Adipocyte (in vitro differentiated cells): Measurements from ENCODE around the gene HYCC2.
A peak's percentile ranks its signal among the peaks of the same experiment; 100 is the strongest.

Source experiments
- DNase-seq: peaks from one replicate; pipeline ENCODE4 v3.0.0-alpha.2; 2015; ENCODE audit warnings: low read depth
- H3K27me3 ChIP-seq: replicated peaks from 2 replicates; pipeline ENCODE4 v1.7.0; 2013; ENCODE audit warnings: mild to moderate bottlenecking, low read length, moderate library complexity; ENCODE audit not compliant: control insufficient read depth, insufficient read depth
- H3K36me3 ChIP-seq: 2 replicates; pipeline ENCODE4 v1.7.0; 2013; ENCODE audit warnings: low read length, mild to moderate bottlenecking, moderate library complexity; ENCODE audit not compliant: control insufficient read depth, insufficient read depth, severe bottlenecking
- H3K4me1 ChIP-seq: 2 replicates; pipeline ENCODE4 v1.7.0; 2013; ENCODE audit warnings: mild to moderate bottlenecking, low read length, moderate library complexity; ENCODE audit not compliant: control insufficient read depth, insufficient read depth
- H3K4me3 ChIP-seq: 2 replicates; pipeline ENCODE4 v1.7.0; 2013; ENCODE audit warnings: mild to moderate bottlenecking, low read length, moderate library complexity
- H3K9ac ChIP-seq: 2 replicates; pipeline ENCODE4 v1.7.0; 2013; ENCODE audit warnings: mild to moderate bottlenecking, low read length, moderate library complexity
- H3K9me3 ChIP-seq: 2 replicates; pipeline ENCODE4 v1.7.0; 2013; ENCODE audit warnings: mild to moderate bottlenecking, low read length, moderate library complexity; ENCODE audit not compliant: control insufficient read depth

The HYCC2 gene

GRCh38 chr2:201110615-201111014 is 39.1 kb upstream of the HYCC2 start:
- no peaks in the 10 kb centered on the region for H3K9me3 ChIP-seq
- no peaks in the 10 kb centered on the region for H3K36me3 ChIP-seq
- no peaks in the 10 kb centered on the region for H3K27me3 ChIP-seq
- H3K4me1 ChIP-seq = peaks cover 22% of the 10 kb centered on the region
- no peak overlapping the region for H3K9ac ChIP-seq
- DNase-seq = no peak
- H3K4me3 ChIP-seq = no peak overlapping the region

- H3K36me3 ChIP-seq = no peaks in the 10 kb centered on the region
- peaks cover 14% of the 10 kb centered on the region for H3K4me1 ChIP-seq
- H3K9me3 ChIP-seq = no peaks in the 10 kb centered on the region
- DNase-seq = no peak
- H3K4me3 ChIP-seq = no peak overlapping the region
- no peak overlapping the region for H3K9ac ChIP-seq
- no peaks in the 10 kb centered on the region for H3K27me3 ChIP-seq
Measured at GRCh38 chr2:201109186-201109585, 37.7 kb upstream of the HYCC2 start.

- Histone ChIP-seq H3K36me3 (no peaks in the 10 kb centered on the region), H3K9me3 (no peaks in the 10 kb centered on the region), H3K4me3 (no peak overlapping the region), H3K27me3 (no peaks in the 10 kb centered on the region), H3K9ac (no peak overlapping the region), H3K4me1 (peaks cover 13% of the 10 kb centered on the region)
- DNase-seq = no peak
Measured at GRCh38 chr2:201108341-201108740, 36.9 kb upstream of the HYCC2 start.

- Histone ChIP-seq H3K36me3 (no peaks in the 10 kb centered on the region), H3K9me3 (no peaks in the 10 kb centered on the region), H3K9ac (no peak overlapping the region), H3K4me1 (peaks cover 12% of the 10 kb centered on the region), H3K27me3 (no peaks in the 10 kb centered on the region), H3K4me3 (no peak overlapping the region)
- no peak for DNase-seq
Measured at GRCh38 chr2:201107624-201108023, 36.2 kb upstream of the HYCC2 start.

- Histone ChIP-seq H3K4me3 (no peak overlapping the region), H3K9ac (no peak overlapping the region), H3K9me3 (no peaks in the 10 kb centered on the region), H3K4me1 (peaks cover 10% of the 10 kb centered on the region), H3K36me3 (no peaks in the 10 kb centered on the region), H3K27me3 (no peaks in the 10 kb centered on the region)
- DNase-seq = no peak
Measured at GRCh38 chr2:201105759-201106158, 34.3 kb upstream of the HYCC2 start.

- no peaks in the 10 kb centered on the region for H3K9me3 ChIP-seq
- H3K27me3 ChIP-seq = no peaks in the 10 kb centered on the region
- DNase-seq = no peak
- H3K4me1 ChIP-seq = no peaks in the 10 kb centered on the region
- H3K9ac ChIP-seq = no peak overlapping the region
- no peak overlapping the region for H3K4me3 ChIP-seq
- no peaks in the 10 kb centered on the region for H3K36me3 ChIP-seq
Measured at GRCh38 chr2:201100497-201100896, 29.0 kb upstream of the HYCC2 start.

- no peaks in the 10 kb centered on the region for H3K27me3 ChIP-seq
- peaks cover under 1% of the 10 kb centered on the region for H3K36me3 ChIP-seq
- H3K9ac ChIP-seq = no peak overlapping the region
- peak; percentile 91 for DNase-seq
- no peak overlapping the region for H3K4me3 ChIP-seq
- H3K4me1 ChIP-seq = peaks cover 9% of the 10 kb centered on the region
- no peaks in the 10 kb centered on the region for H3K9me3 ChIP-seq
Measured at GRCh38 chr2:201093573-201093972, 22.1 kb upstream of the HYCC2 start.

- Histone ChIP-seq H3K27me3 (no peaks in the 10 kb centered on the region), H3K36me3 (peaks cover 19% of the 10 kb centered on the region), H3K4me1 (peaks cover 9% of the 10 kb centered on the region), H3K9me3 (no peaks in the 10 kb centered on the region), H3K9ac (no peak overlapping the region), H3K4me3 (no peak overlapping the region)
- no peak for DNase-seq
Measured at GRCh38 chr2:201090574-201090973, 19.1 kb upstream of the HYCC2 start.

GRCh38 chr2:201084863-201085262 is 13.4 kb upstream of the HYCC2 start:
- no peak for DNase-seq
- H3K4me1 ChIP-seq = no peaks in the 10 kb centered on the region
- H3K36me3 ChIP-seq = peaks cover 39% of the 10 kb centered on the region
- no peak overlapping the region for H3K4me3 ChIP-seq
- H3K9me3 ChIP-seq = no peaks in the 10 kb centered on the region
- H3K9ac ChIP-seq = no peak overlapping the region
- no peaks in the 10 kb centered on the region for H3K27me3 ChIP-seq

- peaks cover 8% of the 10 kb centered on the region for H3K36me3 ChIP-seq
- H3K9ac ChIP-seq = no peak overlapping the region
- H3K9me3 ChIP-seq = no peaks in the 10 kb centered on the region
- H3K4me1 ChIP-seq = peaks cover 21% of the 10 kb centered on the region
- H3K27me3 ChIP-seq = no peaks in the 10 kb centered on the region
- DNase-seq = no peak
- no peak overlapping the region for H3K4me3 ChIP-seq
Measured at GRCh38 chr2:201074996-201075395, 3.5 kb upstream of the HYCC2 start.

- Histone ChIP-seq H3K9me3 (no peaks in the 10 kb centered on the region), H3K4me3 (peak overlapping the region; percentile 99), H3K27me3 (no peaks in the 10 kb centered on the region), H3K9ac (peak overlapping the region; percentile 99), H3K36me3 (no peaks in the 10 kb centered on the region), H3K4me1 (peaks cover 38% of the 10 kb centered on the region)
- DNase-seq = no peak
Measured at GRCh38 chr2:201073071-201073470, 1.6 kb upstream of the HYCC2 start.

- no peak for DNase-seq
- no peaks in the 10 kb centered on the region for H3K36me3 ChIP-seq
Measured at GRCh38 chr2:201072201-201072530, 695 bp upstream of the HYCC2 start.

More at GRCh38 chr2:201072201-201072530, 695 bp upstream of the HYCC2 start:
- Histone ChIP-seq H3K4me1 (peaks cover 45% of the 10 kb centered on the region), H3K9ac (peak overlapping the region; percentile 99), H3K4me3 (peak overlapping the region; percentile 99), H3K27me3 (no peaks in the 10 kb centered on the region), H3K9me3 (no peaks in the 10 kb centered on the region)
